Heart left ventricle (tissue), 13 donors: ENCODE results near the gene FAAP100.

ENCODE experiments used
- CTCF ChIP-seq, 12 donors: fragments of 200-600 bp; sonication (generic) in 4 of 12; IDR thresholded peaks; one replicate each; pipeline versions ENCODE4 v1.5.0 to v1.8.0; 2018 to 2022; ENCODE audit warnings: antibody characterized with exemption in 12 of 12, mild to moderate bottlenecking in 5 of 12
- POLR2A ChIP-seq, 2 donors: fragments of 450-650 bp; IDR thresholded peaks; one replicate each; pipeline ENCODE4 v1.6.1; 2017; ENCODE audit warnings: antibody characterized with exemption in 2 of 2, mild to moderate bottlenecking in 2 of 2, moderate library complexity in 2 of 2
- donor health status: ischemic (EF 13 %, LVEDD 7.1; RV severe dilation, severe dysfunction).
- donor health status: DM: no; HTN: yes; CAD: no.
- donor health status: DM: no; HTN: no; CAD: no.
- donor health status: ischemic (EF 25% LVEDD 6.9; RV normal size, moderate dysfunction).
- donor health status: ischemic (EF 25% LVEDD 5.7; RV mildly dilated, moderate dysfunction).
- donor health status: ischemic (EF 35%, LVEDD 5.7; RV mildly dilated, moderate dysfunction).
- donor health status: nonischemic (EF 11% LVEDD 7.7; RV severe dilation, severe dysfunction).
- donor health status: DM: yes; HTN: yes; CAD: no.
- donor health status: PGD.
- donor health status: ischemic (EF 29% LVEDD 5.4; RV normal size, mild dysfunction).
- donor health status: nonischemic (EF 23%, LVEDD 6.1; RV moderate dilation, normal function).

- TF ChIP-seq POLR2A (IDR thresholded peaks at IDR 0.05) (no peak), CTCF (IDR thresholded peaks at IDR 0.05) (no peak)
Observed at GRCh38 chr17:81534157-81535006, 17.8 kb downstream of the FAAP100 start.
